ENCODE data around the gene DGKG. TPM values are rescaled to one million over a fixed set of nuclear protein-coding genes. Genes with fewer than 3 reads are reported as not detected.

DGKG gene
- total RNA-seq, 1 experiment from 2014 or later, result 20.3 TPM

- DNase-seq (ENCODE audit: low read depth), result peak; percentile 54
These were observed 144.9 kb downstream of the DGKG start for GRCh38 chr3:186216900-186217819.

DNA sequence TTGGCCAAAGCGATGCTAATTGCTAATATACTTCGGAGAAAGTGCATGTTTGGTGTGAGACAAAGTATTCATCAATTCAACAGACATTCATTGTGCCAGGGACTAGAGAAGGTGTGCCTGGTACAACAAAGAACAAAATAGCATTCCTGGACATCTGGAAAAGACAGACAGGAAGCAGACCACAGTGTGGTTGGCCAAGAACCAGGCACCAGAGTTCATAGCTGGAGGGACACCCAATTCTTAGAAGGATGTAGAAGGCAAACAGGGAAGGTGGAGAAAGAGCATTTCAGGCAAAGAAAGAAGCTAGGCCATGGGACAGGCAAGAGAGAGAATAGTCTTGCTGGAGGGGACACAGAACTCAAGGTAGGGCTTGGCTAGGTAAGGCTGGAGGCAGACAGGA is 147.4 kb downstream of the DGKG start:
- DNase-seq (ENCODE audit: low read depth), result peak; percentile 30

DNA sequence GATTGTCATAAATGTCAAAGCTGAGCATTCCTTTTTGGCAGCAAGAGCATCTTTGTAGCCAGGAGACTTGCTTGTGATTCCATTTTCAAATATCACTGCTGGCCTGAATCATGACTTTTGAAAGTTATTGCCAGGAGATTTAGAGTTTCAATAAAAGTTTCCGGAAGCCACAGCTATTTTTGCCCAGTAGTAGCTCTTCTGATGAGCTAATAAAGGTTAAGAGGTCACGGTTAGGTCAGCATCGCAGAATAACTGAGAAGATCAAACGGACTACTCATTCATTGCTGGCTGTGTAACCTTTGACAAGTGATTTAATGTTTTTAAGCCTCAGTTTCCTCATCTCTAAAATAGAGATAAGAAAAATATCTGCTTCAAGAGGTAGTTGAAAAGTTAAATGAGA is 148.1 kb downstream of the DGKG start:
- peak; percentile 21 for DNase-seq (ENCODE audit: low read depth)

- DNase-seq (ENCODE audit: low read depth), result no peak
These were observed 149.4 kb downstream of the DGKG start for GRCh38 chr3:186212611-186213010.

DNA sequence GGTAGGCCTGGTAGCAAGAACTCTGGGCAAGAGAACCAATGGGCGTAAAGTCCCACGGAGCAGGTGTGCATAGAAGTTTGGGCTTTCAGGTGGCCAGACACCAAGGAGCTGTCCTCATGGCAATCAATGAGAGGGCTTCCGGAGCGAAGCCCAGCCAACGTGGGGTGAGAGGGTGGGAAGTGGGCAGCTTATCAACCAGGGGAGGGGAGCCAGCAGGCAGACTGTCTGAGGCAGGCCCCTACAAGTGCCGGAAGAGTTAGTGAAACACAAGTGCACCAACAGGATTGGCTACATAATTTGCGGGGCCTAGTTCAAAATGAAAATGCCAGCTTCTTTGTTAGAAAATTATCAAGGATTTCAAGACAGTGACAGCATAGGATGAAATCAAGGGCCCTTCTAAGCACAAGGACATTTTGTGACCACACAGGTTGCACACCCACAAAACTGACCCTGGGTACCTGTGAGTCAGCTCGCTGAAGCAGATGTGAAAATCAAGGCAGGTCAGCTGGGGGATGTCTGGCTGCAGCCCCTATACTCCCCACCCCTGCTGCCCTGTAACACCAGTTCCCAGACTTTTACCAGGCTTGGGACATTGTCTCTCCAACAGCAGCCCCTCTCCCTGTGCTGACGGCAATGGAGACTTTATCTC is 151.1 kb downstream of the DGKG start:
- no peak for DNase-seq (ENCODE audit: low read depth)

GRCh38 chr3:186209810-186210752 is 152.0 kb downstream of the DGKG start:
- DNase-seq (ENCODE audit: low read depth), result peak; percentile 89

- DNase-seq (ENCODE audit: low read depth), result no peak
These were observed 153.6 kb downstream of the DGKG start for GRCh38 chr3:186208296-186208989.

DNA sequence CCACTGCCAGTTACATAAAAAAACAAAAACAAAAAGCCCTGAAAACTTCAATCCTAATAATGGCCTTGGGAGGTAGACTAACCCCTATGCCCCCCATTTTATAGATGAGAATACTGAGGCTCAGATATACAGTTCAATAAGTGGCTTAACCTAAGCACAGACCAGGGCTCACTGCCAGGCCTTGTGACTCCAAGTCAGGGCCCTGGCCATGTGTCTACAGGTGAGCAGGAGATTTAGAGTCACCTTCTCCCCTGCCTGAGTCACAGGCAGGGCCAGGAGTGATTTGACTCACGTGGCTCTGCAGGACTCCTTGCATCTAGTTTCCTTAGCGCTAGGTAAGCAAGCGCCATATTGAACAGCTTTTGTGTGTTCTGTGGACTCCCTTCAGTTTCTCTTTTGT is 154.5 kb downstream of the DGKG start:
- no peak for DNase-seq (ENCODE audit: low read depth)

GRCh38 chr3:186200726-186201125 is 161.3 kb downstream of the DGKG start:
- DNase-seq (ENCODE audit: low read depth), result no peak

- DNase-seq (ENCODE audit: low read depth), result no peak
These were observed 163.6 kb downstream of the DGKG start for GRCh38 chr3:186198442-186198841.

DNA sequence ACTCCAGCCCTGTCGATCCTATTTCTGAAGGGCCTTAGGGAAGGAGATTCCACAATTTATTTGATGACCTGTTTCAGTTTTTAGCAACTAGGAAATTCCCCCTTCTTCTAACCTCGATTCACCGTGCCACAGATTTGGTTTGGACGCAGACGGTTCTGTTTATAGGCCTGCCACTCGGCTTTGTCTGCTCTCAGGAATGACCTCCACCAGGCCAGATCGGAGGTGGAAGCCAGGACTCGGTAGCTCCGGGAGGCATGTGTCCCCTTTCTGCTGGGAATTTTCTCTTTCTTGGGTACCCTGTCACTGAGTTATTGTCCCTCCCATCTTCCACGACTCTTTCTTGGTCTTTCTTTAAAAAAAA is 167.6 kb downstream of the DGKG start:
- DNase-seq (ENCODE audit: low read depth), result no peak

GRCh38 chr3:186193534-186194450 is 168.2 kb downstream of the DGKG start:
- DNase-seq (ENCODE audit: low read depth), result no peak

- no peak for DNase-seq (ENCODE audit: low read depth)
These were observed 169.2 kb downstream of the DGKG start for GRCh38 chr3:186192823-186193222.

DNA sequence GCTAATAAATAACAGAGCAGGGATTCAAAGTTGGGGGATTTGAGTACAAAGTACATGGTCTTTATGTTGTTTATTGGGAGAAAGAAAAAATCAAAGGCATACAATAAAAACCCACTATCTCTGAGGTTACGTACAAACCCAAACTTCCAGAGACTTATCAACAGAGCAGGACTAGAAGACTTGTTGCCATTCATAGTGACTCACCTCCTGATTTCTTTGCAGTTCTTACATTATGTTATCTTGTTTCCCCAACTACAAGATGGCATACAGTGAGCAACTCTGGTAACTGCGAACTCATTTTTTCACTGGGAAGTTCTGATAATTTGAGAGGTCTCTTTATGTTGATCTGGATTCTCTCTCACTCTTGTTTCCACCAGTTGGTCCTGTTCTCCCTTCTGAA is 172.5 kb downstream of the DGKG start:
- no peak for DNase-seq (ENCODE audit: low read depth)

- peak; percentile 30 for DNase-seq (ENCODE audit: low read depth)
These were observed 174.4 kb downstream of the DGKG start for GRCh38 chr3:186187401-186188275.

GRCh38 chr3:186185194-186185787 is 176.7 kb downstream of the DGKG start:
- DNase-seq (ENCODE audit: low read depth), result peak; percentile 40

DNA sequence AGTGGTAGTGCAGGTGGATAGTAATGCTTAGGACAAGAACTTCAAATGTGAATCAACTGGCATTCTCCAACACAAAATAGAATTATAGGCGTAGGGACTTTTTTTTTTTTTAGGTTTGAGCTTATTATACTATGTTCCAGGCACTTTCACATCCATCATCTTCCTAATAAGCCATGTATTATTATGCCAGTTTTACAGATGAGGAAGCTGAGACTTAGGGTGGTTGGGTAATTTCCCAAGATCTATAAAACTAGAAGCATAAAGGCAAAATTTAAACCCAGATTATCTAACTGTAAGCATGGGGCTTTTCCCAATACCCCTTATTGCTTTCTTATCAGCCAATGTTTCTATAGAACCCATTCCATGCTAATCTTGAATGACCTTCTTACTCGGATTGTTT is 178.0 kb downstream of the DGKG start:
- DNase-seq (ENCODE audit: low read depth), result no peak

DNA sequence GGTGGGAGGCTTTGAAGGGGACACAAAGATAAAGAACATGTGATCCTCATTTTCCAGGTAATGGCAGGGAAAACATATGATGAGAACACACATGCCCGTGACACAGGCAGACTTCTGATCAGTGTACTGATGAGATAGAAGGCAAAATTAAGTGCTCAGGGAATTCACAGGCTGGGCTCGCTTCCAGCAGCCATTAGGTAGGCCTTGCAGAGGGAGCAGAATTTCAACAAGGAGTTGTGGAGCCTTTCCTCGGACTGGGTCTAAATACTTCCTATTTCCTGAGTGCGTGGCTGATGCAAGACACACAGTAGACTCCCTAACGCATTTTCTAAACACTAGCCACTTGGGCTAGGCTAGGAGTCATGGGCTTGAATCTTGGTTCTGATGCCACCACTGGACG is 179.2 kb downstream of the DGKG start:
- no peak for DNase-seq (ENCODE audit: low read depth)

DNA sequence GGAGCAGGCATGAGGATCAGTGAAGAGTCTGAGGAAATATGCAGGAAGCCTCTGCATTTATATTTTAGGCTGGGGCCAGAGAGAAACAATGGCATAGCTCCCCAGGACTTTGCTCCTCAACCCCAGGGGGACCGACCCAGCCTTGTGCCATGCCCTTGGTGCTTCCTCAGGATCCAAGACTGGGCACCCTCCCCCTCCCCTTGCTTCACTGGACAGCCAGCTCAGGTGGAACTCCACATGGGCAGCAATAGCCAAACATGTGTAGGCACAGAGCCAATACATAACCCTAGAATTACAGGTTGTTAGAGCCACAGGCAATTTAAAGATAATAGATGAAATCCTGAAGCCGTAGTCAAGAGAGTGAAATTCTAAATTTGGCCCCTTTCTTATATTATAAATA is 180.1 kb downstream of the DGKG start:
- DNase-seq (ENCODE audit: low read depth), result no peak

Measured in HT1080 (cell line).